OCI-LY3 (cell line): ENCODE data around the gene TNK2.
"Not testable (repeated sequence)": the region's sequence is repeated elsewhere in the genome, so short reads cannot be mapped to it uniquely, and the experiment has no call there.

Experiments used
- H2AFZ ChIP-seq: fragments of 200-600, 300-600 bp; shearing (Covaris generic); 2 replicates; pipeline ENCODE4 v1.6.0; 2014; ENCODE audit warnings: antibody characterized with exemption, low read depth, low read length
- H3K27ac ChIP-seq: fragments of 200-600, 300-600 bp; sonication (generic); 2 replicates; pipeline ENCODE4 v1.5.1; 2014; ENCODE audit warnings: mild to moderate bottlenecking, low read length, moderate library complexity, mixed read lengths
- H3K27me3 ChIP-seq: fragments of 200-600, 300-600 bp; sonication (generic); 2 replicates; pipeline ENCODE4 v1.6.1; 2014; ENCODE audit warnings: low read depth, low read length, mixed read lengths
- H3K36me3 ChIP-seq: fragments of 200-600, 300-600 bp; sonication (generic); replicated peaks from 2 replicates; pipeline ENCODE3; 2014; ENCODE audit warnings: low read depth, low read length, mixed read lengths
- H3K4me1 ChIP-seq: fragments of 300-600, 200-600 bp; sonication (generic); 2 replicates; pipeline ENCODE4 v1.6.1; 2014; ENCODE audit warnings: low read length, mixed read lengths
- H3K4me2 ChIP-seq: fragments of 200-600, 300-600 bp; sonication (generic); 2 replicates; pipeline ENCODE4 v1.6.1; 2014; ENCODE audit warnings: low read length, mixed read lengths
- H3K4me3 ChIP-seq: fragments of 300-600, 200-600 bp; sonication (generic); 2 replicates; pipeline ENCODE4 v1.5.1; 2014; ENCODE audit warnings: antibody characterized with exemption, mild to moderate bottlenecking, low read length, moderate library complexity
- H3K79me2 ChIP-seq: fragments of 300-600, 200-600 bp; shearing (Covaris generic); 2 replicates; pipeline ENCODE4 v1.6.1; 2014; ENCODE audit warnings: mild to moderate bottlenecking, low read length, mixed read lengths
- H3K9ac ChIP-seq: fragments of 300-600, 200-600 bp; shearing (Covaris generic); 2 replicates; pipeline ENCODE4 v1.6.0; 2014; ENCODE audit warnings: mild to moderate bottlenecking, low read length, moderate library complexity
- H3K9me3 ChIP-seq: fragments of 200-600, 300-600 bp; shearing (Covaris generic); 2 replicates; pipeline ENCODE4 v1.6.1; 2014; ENCODE audit warnings: low read length, mixed read lengths; ENCODE audit not compliant: insufficient read depth
- H4K20me1 ChIP-seq: fragments of 200-600, 300-600 bp; sonication (generic); 2 replicates; pipeline ENCODE4 v1.6.1; 2016; ENCODE audit warnings: low read length, mixed read lengths; ENCODE audit not compliant: insufficient read depth
- EZH2phosphoT487 ChIP-seq: fragments of 200-600 bp; shearing (Covaris generic); IDR thresholded peaks from 2 replicates; pipeline ENCODE4 v1.6.1; 2018; ENCODE audit warnings: antibody characterized with exemption, mixed run types, low read depth
- TF ChIP-seq, protein P1 (sequence below): fragments of 200-600, 300-600 bp; sonication (generic); IDR thresholded peaks from 2 replicates; pipeline ENCODE4 v1.5.1; 2014; ENCODE audit warnings: antibody characterized with exemption, low read length, low read depth

Gene TNK2

DNA sequence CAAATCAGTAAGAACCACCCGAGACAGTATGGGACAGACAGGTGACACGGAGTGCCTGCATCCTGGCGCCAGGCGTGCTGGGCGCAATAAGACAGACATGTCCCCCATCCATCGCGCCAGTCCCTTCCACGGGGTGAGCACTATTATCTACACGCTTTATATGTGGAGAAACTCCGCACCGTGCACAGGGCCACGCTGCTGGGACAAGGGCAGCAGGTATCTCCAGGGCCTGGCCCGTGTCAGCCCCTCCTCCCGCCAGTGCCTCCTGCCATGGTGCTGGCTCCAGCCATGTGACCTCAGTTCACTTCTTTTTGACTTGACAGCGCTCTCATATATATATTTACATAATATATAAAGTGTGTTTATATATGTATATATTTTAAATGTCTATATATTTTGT is 42.6 kb downstream of the TNK2 start:
- Histone ChIP-seq H4K20me1 (no peaks in the 10 kb centered on the region), H2AFZ (no peak overlapping the region)
- no peak for TF ChIP-seq EZH2phosphoT487
- TF ChIP-seq, protein P1, sequence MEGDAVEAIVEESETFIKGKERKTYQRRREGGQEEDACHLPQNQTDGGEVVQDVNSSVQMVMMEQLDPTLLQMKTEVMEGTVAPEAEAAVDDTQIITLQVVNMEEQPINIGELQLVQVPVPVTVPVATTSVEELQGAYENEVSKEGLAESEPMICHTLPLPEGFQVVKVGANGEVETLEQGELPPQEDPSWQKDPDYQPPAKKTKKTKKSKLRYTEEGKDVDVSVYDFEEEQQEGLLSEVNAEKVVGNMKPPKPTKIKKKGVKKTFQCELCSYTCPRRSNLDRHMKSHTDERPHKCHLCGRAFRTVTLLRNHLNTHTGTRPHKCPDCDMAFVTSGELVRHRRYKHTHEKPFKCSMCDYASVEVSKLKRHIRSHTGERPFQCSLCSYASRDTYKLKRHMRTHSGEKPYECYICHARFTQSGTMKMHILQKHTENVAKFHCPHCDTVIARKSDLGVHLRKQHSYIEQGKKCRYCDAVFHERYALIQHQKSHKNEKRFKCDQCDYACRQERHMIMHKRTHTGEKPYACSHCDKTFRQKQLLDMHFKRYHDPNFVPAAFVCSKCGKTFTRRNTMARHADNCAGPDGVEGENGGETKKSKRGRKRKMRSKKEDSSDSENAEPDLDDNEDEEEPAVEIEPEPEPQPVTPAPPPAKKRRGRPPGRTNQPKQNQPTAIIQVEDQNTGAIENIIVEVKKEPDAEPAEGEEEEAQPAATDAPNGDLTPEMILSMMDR: no peak

GRCh38 chr3:195863121-195864061 is 45.0 kb downstream of the TNK2 start:
- no peaks in the 10 kb centered on the region for H3K79me2 ChIP-seq
- no peak overlapping the region for H3K9ac ChIP-seq
- H3K27ac ChIP-seq: no peak overlapping the region
- H3K4me1 ChIP-seq: 0 out of 2 replicates have a peak, but pooled peaks cover 6% of the 10 kb centered on the region
- no peaks in the 10 kb centered on the region for H3K9me3 ChIP-seq
- H3K36me3 ChIP-seq: no peaks in the 10 kb centered on the region
- H4K20me1 ChIP-seq: no peaks in the 10 kb centered on the region
- H3K4me3 ChIP-seq: no peak overlapping the region
- H2AFZ ChIP-seq: no peak overlapping the region
- no peak overlapping the region for H3K4me2 ChIP-seq
- H3K27me3 ChIP-seq: no peaks in the 10 kb centered on the region
- TF ChIP-seq EZH2phosphoT487: no peak
- TF ChIP-seq, protein P1: peak; percentile 67

More for the DNA sequence above, 42.6 kb downstream of the TNK2 start:
- no peak overlapping the region for H3K4me2 ChIP-seq
- H3K27ac ChIP-seq: no peak overlapping the region
- no peaks in the 10 kb centered on the region for H3K9me3 ChIP-seq
- H3K36me3 ChIP-seq: no peaks in the 10 kb centered on the region
- H3K79me2 ChIP-seq: no peaks in the 10 kb centered on the region
- H3K4me3 ChIP-seq: no peak overlapping the region
- H3K4me1 ChIP-seq: no peaks in the 10 kb centered on the region
- no peak overlapping the region for H3K9ac ChIP-seq
- no peaks in the 10 kb centered on the region for H3K27me3 ChIP-seq

DNA sequence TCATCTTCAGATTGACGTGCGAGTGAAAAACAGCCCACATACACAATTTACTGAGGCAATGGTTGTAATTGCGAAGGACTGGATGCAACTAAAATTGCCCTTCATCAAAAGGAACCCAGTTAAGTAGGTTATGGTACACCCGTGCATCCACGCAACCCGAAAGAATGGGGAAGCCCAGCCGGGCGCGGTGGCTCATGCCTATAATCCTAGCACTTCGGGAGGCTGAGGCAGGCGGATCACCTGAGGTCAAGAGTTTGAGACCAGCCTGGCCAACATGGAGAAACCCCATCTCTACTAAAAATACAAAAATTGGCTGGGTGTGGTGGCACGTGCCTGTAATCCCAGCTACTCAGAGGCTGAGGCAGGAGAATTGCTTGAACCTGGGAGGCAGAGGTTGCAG is 46.0 kb downstream of the TNK2 start:
- H3K4me2 ChIP-seq, H3K4me3 ChIP-seq, H2AFZ ChIP-seq, H4K20me1 ChIP-seq, H3K79me2 ChIP-seq, H3K9ac ChIP-seq, H3K27ac ChIP-seq, H3K36me3 ChIP-seq, H3K9me3 ChIP-seq, H3K4me1 ChIP-seq, H3K27me3 ChIP-seq: not testable (repeated sequence)

GRCh38 chr3:195860456-195860855 is 47.9 kb downstream of the TNK2 start:
- Histone ChIP-seq H3K4me2 (no peak overlapping the region), H3K36me3 (no peaks in the 10 kb centered on the region), H3K27ac (no peak overlapping the region), H3K9me3 (no peaks in the 10 kb centered on the region), H3K4me1 (0 out of 2 replicates have a peak, but pooled peaks cover 6% of the 10 kb centered on the region), H3K4me3 (no peak overlapping the region), H4K20me1 (no peaks in the 10 kb centered on the region), H2AFZ (no peak overlapping the region), H3K9ac (no peak overlapping the region), H3K27me3 (no peaks in the 10 kb centered on the region), H3K79me2 (no peaks in the 10 kb centered on the region)
- TF ChIP-seq, protein P1: no peak
- no peak for TF ChIP-seq EZH2phosphoT487
